ENCODE data around the gene MAPK14. TPM values are rescaled to one million over a fixed set of nuclear protein-coding genes. Genes with fewer than 3 reads are reported as not detected.

Gene MAPK14
- total and polyA plus RNA-seq, 2 of the 4 experiments (the other 2 are of a cell fraction), result 28.4 to 74.4 TPM

DNA sequence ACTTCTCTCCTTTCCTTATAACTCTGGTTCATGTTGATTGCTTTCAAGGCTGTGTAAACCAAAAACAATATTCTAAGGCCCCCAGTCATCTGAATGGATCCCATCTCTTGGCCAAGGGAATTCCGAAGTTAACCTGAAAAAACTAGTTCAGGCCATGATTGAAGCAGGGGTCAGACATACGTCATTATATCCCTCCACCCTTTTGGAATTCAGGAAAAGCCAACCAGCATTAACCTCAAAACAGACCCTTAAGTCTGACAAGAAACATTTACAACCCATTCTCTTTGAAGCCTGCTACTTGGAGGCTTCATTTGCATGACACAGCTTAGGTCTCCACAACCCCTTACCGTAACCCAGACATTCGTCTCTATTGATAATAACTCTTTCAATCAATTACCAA lies 42.9 kb upstream of the MAPK14 start:
- Histone ChIP-seq H3K36me3 (ENCODE audit: control insufficient read depth, insufficient read depth, low read length) (no peaks in the 10 kb centered on the region), H2AK5ac (ENCODE audit: low read depth, low read length) (no peak overlapping the region), H3K9me1 (ENCODE audit: insufficient read depth, low read length) (no peaks in the 10 kb centered on the region), H3K4me1 (ENCODE audit: control insufficient read depth, insufficient read depth, low read length) (no peaks in the 10 kb centered on the region), H3K23ac (ENCODE audit: low read depth, low read length) (no peak overlapping the region), H4K5ac (ENCODE audit: low read depth, low read length) (no peak overlapping the region), H3K27me3 (ENCODE audit: control insufficient read depth, insufficient read depth, low read length) (peaks cover 11% of the 10 kb centered on the region), H3K4me3 (ENCODE audit: insufficient read depth, low read depth, low read length) (no peak overlapping the region), H3K27ac (ENCODE audit: insufficient read depth, low read length) (no peak overlapping the region), H4K20me1 (ENCODE audit: insufficient read depth, low read length) (no peaks in the 10 kb centered on the region), H2AFZ (replicated peaks; ENCODE audit: low read length, poor library complexity) (no peak overlapping the region), H3K4ac (ENCODE audit: low read depth, low read length) (no peak overlapping the region), H2BK20ac (ENCODE audit: low read depth, low read length) (no peak overlapping the region), H3K18ac (ENCODE audit: low read depth, low read length) (no peak overlapping the region), H3K56ac (ENCODE audit: extremely low read depth, insufficient read depth, low read length) (no peak overlapping the region), H3K9me3 (ENCODE audit: control insufficient read depth, insufficient read depth, low read length) (no peaks in the 10 kb centered on the region), H4K8ac (ENCODE audit: low read depth in 2 of 2, low read length in 2 of 2) (no peak overlapping the region), H2BK120ac (ENCODE audit: low read depth, low read length) (no peak overlapping the region), H4K91ac (ENCODE audit: insufficient read depth, low read depth, low read length) (no peak overlapping the region), H2AK9ac (replicated peaks; ENCODE audit: low read depth, low read length, poor library complexity) (no peak overlapping the region), H2BK5ac (ENCODE audit: low read depth, low read length, poor library complexity, severe bottlenecking) (no peak overlapping the region), H3K14ac (replicated peaks; ENCODE audit: low read depth, low read length) (no peak overlapping the region), H3K79me1 (ENCODE audit: low read depth in 1 of 2, low read length in 2 of 2) (no peaks in the 10 kb centered on the region), H3K9ac (ENCODE audit: low read depth, low read length) (no peak overlapping the region), H2BK15ac (ENCODE audit: low read depth, low read length) (no peak overlapping the region), H3K4me2 (ENCODE audit: low read depth, low read length) (no peak overlapping the region)
- in situ Hi-C loops (cut with MboI; ENCODE audit: low sequenced_read_pairs), result no loop called here
- BruUV-seq (replicated peaks), result no TSS peak
- no peak for ATAC-seq (ENCODE audit: low read depth)
- ChIA-PET POLR2A (ENCODE audit: unreplicated experiment) (no interaction called here), CTCF (interaction anchor here (0.6 kb wide), 1 partner anchor 12 kb away, joined by 4 read pairs; no protein-coding TSS in a partner anchor)
- no peak for DNase-seq
- intact Hi-C loops (cut with micrococcal nuclease), result no loop called here
- TF ChIP-seq CEBPB (IDR thresholded peaks at IDR 0.05; ENCODE audit: low read depth, low read length) (no peak), BHLHE40 (IDR thresholded peaks at IDR 0.05; ENCODE audit: low read depth, low read length) (no peak), MXI1 (IDR thresholded peaks at IDR 0.05; ENCODE audit: borderline replicate concordance, low read depth, low read length) (no peak), RFX5 (IDR thresholded peaks at IDR 0.05; ENCODE audit: low read depth, low read length) (no peak), NFE2L2 (IDR thresholded peaks at IDR 0.05; ENCODE audit: low read depth, low read length) (no peak), FOS (IDR thresholded peaks at IDR 0.05; ENCODE audit: low read depth, low read length) (no peak), RCOR1 (IDR thresholded peaks at IDR 0.05; ENCODE audit: insufficient replicate concordance, low read length) (no peak), POLR2A (IDR thresholded peaks at IDR 0.05; ENCODE audit: low read depth, low read length) (no peak), CHD1 (IDR thresholded peaks at IDR 0.05; ENCODE audit: low read depth, low read length) (no peak), MAFK (IDR thresholded peaks at IDR 0.05; ENCODE audit: low read depth, low read length) (no peak), RAD21 (IDR thresholded peaks at IDR 0.05; ENCODE audit: low read length) (no peak), MAZ (IDR thresholded peaks at IDR 0.05; ENCODE audit: borderline replicate concordance, low read depth, low read length) (no peak), SMC3 (IDR thresholded peaks at IDR 0.05; ENCODE audit: low read depth, low read length) (no peak)
- TF ChIP-seq, protein P1, sequence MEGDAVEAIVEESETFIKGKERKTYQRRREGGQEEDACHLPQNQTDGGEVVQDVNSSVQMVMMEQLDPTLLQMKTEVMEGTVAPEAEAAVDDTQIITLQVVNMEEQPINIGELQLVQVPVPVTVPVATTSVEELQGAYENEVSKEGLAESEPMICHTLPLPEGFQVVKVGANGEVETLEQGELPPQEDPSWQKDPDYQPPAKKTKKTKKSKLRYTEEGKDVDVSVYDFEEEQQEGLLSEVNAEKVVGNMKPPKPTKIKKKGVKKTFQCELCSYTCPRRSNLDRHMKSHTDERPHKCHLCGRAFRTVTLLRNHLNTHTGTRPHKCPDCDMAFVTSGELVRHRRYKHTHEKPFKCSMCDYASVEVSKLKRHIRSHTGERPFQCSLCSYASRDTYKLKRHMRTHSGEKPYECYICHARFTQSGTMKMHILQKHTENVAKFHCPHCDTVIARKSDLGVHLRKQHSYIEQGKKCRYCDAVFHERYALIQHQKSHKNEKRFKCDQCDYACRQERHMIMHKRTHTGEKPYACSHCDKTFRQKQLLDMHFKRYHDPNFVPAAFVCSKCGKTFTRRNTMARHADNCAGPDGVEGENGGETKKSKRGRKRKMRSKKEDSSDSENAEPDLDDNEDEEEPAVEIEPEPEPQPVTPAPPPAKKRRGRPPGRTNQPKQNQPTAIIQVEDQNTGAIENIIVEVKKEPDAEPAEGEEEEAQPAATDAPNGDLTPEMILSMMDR (conservative IDR thresholded peaks at IDR 0.05; ENCODE audit: low read depth, low read length), result no peak
- TF ChIP-seq, protein P2, sequence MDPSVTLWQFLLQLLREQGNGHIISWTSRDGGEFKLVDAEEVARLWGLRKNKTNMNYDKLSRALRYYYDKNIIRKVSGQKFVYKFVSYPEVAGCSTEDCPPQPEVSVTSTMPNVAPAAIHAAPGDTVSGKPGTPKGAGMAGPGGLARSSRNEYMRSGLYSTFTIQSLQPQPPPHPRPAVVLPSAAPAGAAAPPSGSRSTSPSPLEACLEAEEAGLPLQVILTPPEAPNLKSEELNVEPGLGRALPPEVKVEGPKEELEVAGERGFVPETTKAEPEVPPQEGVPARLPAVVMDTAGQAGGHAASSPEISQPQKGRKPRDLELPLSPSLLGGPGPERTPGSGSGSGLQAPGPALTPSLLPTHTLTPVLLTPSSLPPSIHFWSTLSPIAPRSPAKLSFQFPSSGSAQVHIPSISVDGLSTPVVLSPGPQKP (IDR thresholded peaks at IDR 0.05; ENCODE audit: borderline replicate concordance, low read depth, low read length), result no peak
- TF ChIP-seq, protein P3, sequence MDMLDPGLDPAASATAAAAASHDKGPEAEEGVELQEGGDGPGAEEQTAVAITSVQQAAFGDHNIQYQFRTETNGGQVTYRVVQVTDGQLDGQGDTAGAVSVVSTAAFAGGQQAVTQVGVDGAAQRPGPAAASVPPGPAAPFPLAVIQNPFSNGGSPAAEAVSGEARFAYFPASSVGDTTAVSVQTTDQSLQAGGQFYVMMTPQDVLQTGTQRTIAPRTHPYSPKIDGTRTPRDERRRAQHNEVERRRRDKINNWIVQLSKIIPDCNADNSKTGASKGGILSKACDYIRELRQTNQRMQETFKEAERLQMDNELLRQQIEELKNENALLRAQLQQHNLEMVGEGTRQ (IDR thresholded peaks at IDR 0.05; ENCODE audit: low read depth, low read length), result no peak
- dilution Hi-C loops (cut with HindIII; ENCODE audit: low sequenced_read_pairs, unreplicated experiment), result no loop called here
- WGBS, 2 experiments (ENCODE audit: extremely low coverage in 2 of 2, insufficient read length in 1 of 2), result 76% methylated on average over 3 of the region's 4 CpGs; no CpG with 5 or more reads in 1 of the 2 experiments
